DOHH2 (cell line): ENCODE measurements around the gene SH3BP5.

Experiments
- H3F3A ChIP-seq: fragments of 200-600 bp; sonication (generic), shearing (Covaris generic); 2 replicates; pipeline ENCODE4 v1.6.0; 2016; ENCODE audit warnings: antibody characterized with exemption, mild to moderate bottlenecking; ENCODE audit not compliant: control insufficient read depth, insufficient read depth
- H3K27ac ChIP-seq: fragments of 200-600 bp; sonication (generic); 2 replicates; pipeline ENCODE4 v1.5.1; 2014; ENCODE audit warnings: low read depth, mild to moderate bottlenecking, low read length, moderate library complexity
- H3K27me3 ChIP-seq: fragments of 200-600 bp; sonication (generic); 2 replicates; pipeline ENCODE4 v1.6.1; 2014; ENCODE audit warnings: mild to moderate bottlenecking, low read length, mixed read lengths; ENCODE audit not compliant: control insufficient read depth
- H3K36me3 ChIP-seq: fragments of 200-600 bp; sonication (generic); 2 replicates; pipeline ENCODE4 v1.6.1; 2014; ENCODE audit warnings: mild to moderate bottlenecking, low read length, moderate library complexity, mixed read lengths; ENCODE audit not compliant: control insufficient read depth
- H3K4me1 ChIP-seq: fragments of 200-600 bp; sonication (generic); 2 replicates; pipeline ENCODE4 v1.6.1; 2014; ENCODE audit warnings: mild to moderate bottlenecking, low read length, mixed read lengths; ENCODE audit not compliant: control insufficient read depth
- H3K4me2 ChIP-seq: fragments of 200-600 bp; sonication (generic); 2 replicates; pipeline ENCODE4 v1.6.0; 2014; ENCODE audit warnings: mild to moderate bottlenecking, low read length, moderate library complexity
- H3K4me3 ChIP-seq: fragments of 200-600 bp; sonication (generic); 2 replicates; pipeline ENCODE4 v1.5.1; 2014; ENCODE audit warnings: mild to moderate bottlenecking, low read length, mixed read lengths
- H3K79me2 ChIP-seq: fragments of 200-600 bp; sonication (generic); 2 replicates; pipeline ENCODE4 v1.6.1; 2014; ENCODE audit warnings: mild to moderate bottlenecking, low read length, mixed read lengths; ENCODE audit not compliant: control insufficient read depth
- H3K9me2 ChIP-seq: fragments of 200-600 bp; sonication (generic); replicated peaks from 2 replicates; pipeline ENCODE4 v1.6.1; 2014; ENCODE audit warnings: mild to moderate bottlenecking, low read length, mixed read lengths; ENCODE audit not compliant: control insufficient read depth
- H3K9me3 ChIP-seq: fragments of 200-600 bp; sonication (generic); 2 replicates; pipeline ENCODE4 v1.6.1; 2014; ENCODE audit warnings: antibody characterized with exemption, low read length, mixed read lengths; ENCODE audit not compliant: control insufficient read depth, insufficient read depth
- H4K20me1 ChIP-seq: fragments of 200-600 bp; sonication (generic); 2 replicates; pipeline ENCODE4 v1.6.0; 2014; ENCODE audit warnings: low read depth, mild to moderate bottlenecking, antibody characterized with exemption, low read length, moderate library complexity; ENCODE audit not compliant: control insufficient read depth, insufficient read depth
- CTCF ChIP-seq: fragments of 200-600 bp; sonication (generic); IDR thresholded peaks from one replicate; pipeline ENCODE4 v1.5.1; 2014; ENCODE audit warnings: antibody characterized with exemption, mild to moderate bottlenecking, low read depth, low read length; ENCODE audit not compliant: poor library complexity, severe bottlenecking
- EZH2phosphoT487 ChIP-seq: fragments of 200-600 bp; sonication (generic); IDR thresholded peaks from 2 replicates; pipeline ENCODE4 v1.6.1; 2017; ENCODE audit warnings: borderline replicate concordance, mild to moderate bottlenecking, antibody characterized with exemption, low read length, moderate library complexity, mixed read lengths

Gene SH3BP5

GRCh38 chr3:15315003-15315402 lies 17.4 kb downstream of the SH3BP5 start:
- Histone ChIP-seq H3K9me3 (no peaks in the 10 kb centered on the region), H3K4me3 (no peak overlapping the region), H3K36me3 (peaks cover 12% of the 10 kb centered on the region; the same call in 1 of the 2 replicates), H3K4me1 (peaks cover 7% of the 10 kb centered on the region), H3K27me3 (no peaks in the 10 kb centered on the region), H4K20me1 (peaks cover 3% of the 10 kb centered on the region; the same call in 1 of the 2 replicates), H3K27ac (no peak overlapping the region), H3K79me2 (peaks cover 79% of the 10 kb centered on the region), H3F3A (no peaks in the 10 kb centered on the region), H3K4me2 (no peak overlapping the region), H3K9me2 (no peaks in the 10 kb centered on the region)
- TF ChIP-seq EZH2phosphoT487: no peak
- TF ChIP-seq CTCF: no peak

GRCh38 chr3:15314276-15314675 lies 18.1 kb downstream of the SH3BP5 start:
- no peak overlapping the region for H3K4me3 ChIP-seq
- peaks cover 12% of the 10 kb centered on the region; the same call in 1 of the 2 replicates for H3K36me3 ChIP-seq
- peaks cover 3% of the 10 kb centered on the region; the same call in 1 of the 2 replicates for H4K20me1 ChIP-seq
- no peaks in the 10 kb centered on the region for H3F3A ChIP-seq
- peaks cover 12% of the 10 kb centered on the region for H3K4me1 ChIP-seq
- no peaks in the 10 kb centered on the region for H3K9me2 ChIP-seq
- TF ChIP-seq EZH2phosphoT487 (no peak), CTCF (no peak)
- H3K27me3 ChIP-seq: no peaks in the 10 kb centered on the region
- H3K27ac ChIP-seq: no peak overlapping the region
- peaks cover 78% of the 10 kb centered on the region for H3K79me2 ChIP-seq
- H3K9me3 ChIP-seq: no peaks in the 10 kb centered on the region
- no peak overlapping the region for H3K4me2 ChIP-seq

GRCh38 chr3:15313461-15313860 lies 18.9 kb downstream of the SH3BP5 start:
- Histone ChIP-seq H3K9me3 (no peaks in the 10 kb centered on the region), H3K4me2 (no peak overlapping the region)

More at GRCh38 chr3:15313461-15313860, 18.9 kb downstream of the SH3BP5 start:
- Histone ChIP-seq H3K4me1 (peaks cover 12% of the 10 kb centered on the region), H3K27ac (no peak overlapping the region), H3F3A (no peaks in the 10 kb centered on the region), H4K20me1 (peaks cover 3% of the 10 kb centered on the region; the same call in 1 of the 2 replicates), H3K9me2 (no peaks in the 10 kb centered on the region), H3K36me3 (peaks cover 12% of the 10 kb centered on the region; the same call in 1 of the 2 replicates), H3K79me2 (peaks cover 75% of the 10 kb centered on the region), H3K27me3 (no peaks in the 10 kb centered on the region), H3K4me3 (no peak overlapping the region)
- TF ChIP-seq CTCF (no peak), EZH2phosphoT487 (no peak)
